Activated CD8-positive, alpha-beta T cell treated with anti-CD3 and anti-CD28 coated beads for 36 hours (primary cell): ENCODE results near the gene KDM8. TPM values are rescaled to one million over a fixed set of nuclear protein-coding genes. Genes with fewer than 3 reads are reported as not detected.

Source experiments
- ATAC-seq: fragments of 200-7000 bp; cut with Tn5 transposase; one replicate; pipeline ENCODE4 v1.10.0; 2021; ENCODE audit warnings: mild to moderate bottlenecking, moderate library complexity
- CTCF ChIA-PET: fragments of 350-600 bp; sonication (Branson Sonifier 250); formaldehyde crosslinking; loops from one replicate; lab custom pipeline; 2021; ENCODE audit warnings: antibody characterized with exemption; lab: Charles Lee
- POLR2A ChIA-PET: fragments of 350-600 bp; sonication (Branson Sonifier 250); formaldehyde crosslinking; loops from one replicate; lab custom pipeline; 2021; ENCODE audit warnings: antibody characterized with exemption; lab: Charles Lee
- DNase-seq: peaks from one replicate; pipeline ENCODE4 v3.0.0-alpha.2; 2020
- H3K27ac Mint-ChIP-seq: one replicate; pipeline ENCODE4 v1.8.0; 2021; ENCODE audit warnings: mild to moderate bottlenecking, mixed read lengths
- H3K27me3 Mint-ChIP-seq: one replicate; pipeline ENCODE4 v1.8.0; 2021; ENCODE audit warnings: mixed read lengths
- H3K36me3 Mint-ChIP-seq: one replicate; pipeline ENCODE4 v1.8.0; 2021; ENCODE audit warnings: low read depth, mixed read lengths
- H3K4me1 Mint-ChIP-seq: one replicate; pipeline ENCODE4 v1.8.0; 2021; ENCODE audit warnings: low read depth, mixed read lengths
- H3K4me3 Mint-ChIP-seq: one replicate; pipeline ENCODE4 v1.8.0; 2021; ENCODE audit warnings: mild to moderate bottlenecking, moderate library complexity, mixed read lengths
- H3K9me3 Mint-ChIP-seq: one replicate; pipeline ENCODE4 v1.8.0; 2021; ENCODE audit warnings: mixed read lengths
- CTCF ChIP-seq: fragments of 200-600 bp; IDR thresholded peaks from one replicate; pipeline ENCODE4 v1.8.0; 2022; ENCODE audit warnings: antibody characterized with exemption, mild to moderate bottlenecking
- intact Hi-C: fragments of 100-400 bp; cut with micrococcal nuclease; formaldehyde crosslinking; loops from one replicate; pipeline ENCODE4 v1.10.0; 2022
- total RNA-seq, 2 experiments: library from RNA; stranded (reverse); gene quantifications; one replicate each; pipeline ENCODE4 v1.2.3, GENCODE V29; 2021

The KDM8 gene
- total RNA-seq, 2 experiments from 2014 or later, result 10.9 to 12.7 TPM

- Mint-ChIP-seq H3K36me3 (peaks cover 61% of the 10 kb centered on the region), H3K27ac (no peak overlapping the region), H3K9me3 (no peaks in the 10 kb centered on the region), H3K4me1 (peaks cover 64% of the 10 kb centered on the region), H3K27me3 (no peaks in the 10 kb centered on the region), H3K4me3 (no peak overlapping the region)
- intact Hi-C loops, result no loop called here
- ChIA-PET POLR2A (interaction anchor here (0.7 to 1.4 kb wide), 4 partner anchors 21 to 141 kb away, joined by 3 to 4 read pairs (median 3); no protein-coding TSS in a partner anchor), CTCF (interaction anchor here (4.4 kb wide), 1 partner anchor 29 kb away, joined by 19 read pairs; no protein-coding TSS in a partner anchor)
- ATAC-seq, result no peak
- no peak for TF ChIP-seq CTCF
- no peak for DNase-seq
Measured at GRCh38 chr16:27264151-27264550, 60.8 kb downstream of the KDM8 start.

- Mint-ChIP-seq H3K27ac (peak overlapping the region; percentile 63), H3K27me3 (no peaks in the 10 kb centered on the region), H3K9me3 (no peaks in the 10 kb centered on the region), H3K4me1 (peaks cover 70% of the 10 kb centered on the region), H3K36me3 (peaks cover 63% of the 10 kb centered on the region), H3K4me3 (peak overlapping the region; percentile 9)
- intact Hi-C loops, result no loop called here
- DNase-seq, result no peak
- CTCF ChIA-PET, result interaction anchor here (1.1 to 4.4 kb wide), 2 partner anchors 31 to 32 kb away, joined by 3 to 19 read pairs; no protein-coding TSS in a partner anchor
- no peak for TF ChIP-seq CTCF
- POLR2A ChIA-PET, result interaction anchor here (1.1 kb wide), 1 partner anchor 13 kb away, joined by 3 read pairs; no protein-coding TSS in a partner anchor
- no peak for ATAC-seq
Measured at GRCh38 chr16:27265982-27266381, 62.7 kb downstream of the KDM8 start.

GRCh38 chr16:27267037-27267677, 63.8 kb downstream of the KDM8 start:
- Mint-ChIP-seq H3K4me1 (peaks cover 74% of the 10 kb centered on the region), H3K4me3 (peak overlapping the region; percentile 91), H3K27ac (peak overlapping the region; percentile 85), H3K9me3 (peaks cover 5% of the 10 kb centered on the region), H3K36me3 (peaks cover 71% of the 10 kb centered on the region), H3K27me3 (no peaks in the 10 kb centered on the region)
- intact Hi-C loops, result no loop called here
- CTCF ChIA-PET, result interaction anchor here (11.2 kb wide), 1 partner anchor 33 kb away, joined by 134 read pairs; no protein-coding TSS in a partner anchor
- ATAC-seq (no peak), DNase-seq (no peak)
- TF ChIP-seq CTCF, result no peak
- POLR2A ChIA-PET, result interaction anchor here (1.0 to 10.5 kb wide), 4 partner anchors 32 to 101 kb away, joined by 3 to 134 read pairs (median 56); partner anchors contain the start of gene IL4R

- CTCF ChIA-PET, result interaction anchor here (1.4 to 11.2 kb wide), 3 partner anchors 14 to 50 kb away, joined by 4 to 134 read pairs (median 17); no protein-coding TSS in a partner anchor
- ATAC-seq (peak; percentile 97), DNase-seq (peak; percentile 99)
- Mint-ChIP-seq H3K27ac (peak within 1 kb of the TSS; percentile 99), H3K27me3 (no peaks in the 10 kb centered on the region), H3K9me3 (peaks cover 6% of the 10 kb centered on the region), H3K4me3 (peak within 1 kb of the TSS; percentile 91), H3K4me1 (peaks cover 71% of the 10 kb centered on the region), H3K36me3 (peaks cover 62% of the 10 kb centered on the region)
- no peak for TF ChIP-seq CTCF
- intact Hi-C loops, result loop anchor here (2.0 kb wide), 1 partner anchor 34 kb away; no protein-coding TSS in a partner anchor
- POLR2A ChIA-PET, result interaction anchor here (0.8 to 10.5 kb wide), 9 partner anchors 7 to 100 kb away, joined by 3 to 134 read pairs (median 4); partner anchors contain the start of gene IL4R
Measured at GRCh38 chr16:27268376-27269299, 65.3 kb downstream of the KDM8 start, which contains the start of gene NSMCE1. Gene NSMCE1 (minus strand): TSS chr16:27268772. CDS start chr16:27257570, 11,202 bp downstream.
